Heart right ventricle (tissue), 16 donors: ENCODE data around the gene AMACR. TPM values are rescaled to one million over a fixed set of nuclear protein-coding genes. Genes with fewer than 3 reads are reported as not detected.
"Not testable (repeated sequence)": the region's sequence is repeated elsewhere in the genome, so short reads cannot be mapped to it uniquely, and the experiment has no call there.

ENCODE experiments used
- ATAC-seq, 8 donors: fragments of 200-7000 bp; cut with Tn5 transposase; one replicate each; pipeline ENCODE4 v1.9.1; 2020; ENCODE audit warnings: mild to moderate bottlenecking in 8 of 8, moderate library complexity in 8 of 8, moderate number of reproducible peaks in 1 of 8
- DNase-seq, 2 donors: peaks; one replicate each; pipeline ENCODE4 v3.0.0-alpha.2; 2020
- H3K27ac ChIP-seq, 10 donors: fragments of 200-600 bp; sonication (generic) in 2 of 10; one replicate each; pipeline versions ENCODE4 v1.5.0 to v1.8.0; 2020 to 2022; ENCODE audit warnings: mild to moderate bottlenecking in 3 of 10
- H3K27me3 ChIP-seq, 7 donors: fragments of 200-600 bp; one replicate each; pipeline ENCODE4 v1.8.0; 2021 to 2022; ENCODE audit warnings: mild to moderate bottlenecking in 2 of 7
- H3K36me3 ChIP-seq, 9 donors: fragments of 200-600 bp; sonication (generic) in 1 of 9; one replicate each; pipeline versions ENCODE4 v1.5.0 to v1.8.0; 2020 to 2022; ENCODE audit warnings: mild to moderate bottlenecking in 2 of 9
- H3K4me1 ChIP-seq, 9 donors: fragments of 200-600 bp; sonication (generic) in 1 of 9; one replicate each; pipeline versions ENCODE4 v1.5.0 to v1.8.0; 2020 to 2022; ENCODE audit warnings: mild to moderate bottlenecking in 4 of 9
- H3K4me3 ChIP-seq, 10 donors: fragments of 200-600 bp; sonication (generic) in 2 of 10; one replicate each; pipeline versions ENCODE4 v1.5.0 to v1.8.0; 2020 to 2022; ENCODE audit warnings: mild to moderate bottlenecking in 7 of 10, moderate library complexity in 2 of 10
- H3K9me3 ChIP-seq, 11 donors: fragments of 200-600 bp in 10 of 11; sonication (generic) in 2 of 11; one replicate each; pipeline versions ENCODE4 v1.5.0 to v1.8.0; 2013 to 2022; ENCODE audit warnings: mild to moderate bottlenecking in 2 of 11, control low read depth in 1 of 11, moderate library complexity in 1 of 11
- CTCF ChIP-seq, 9 donors: fragments of 200-600 bp; sonication (generic) in 2 of 9; IDR thresholded peaks; one replicate each; pipeline versions ENCODE4 v1.5.0 to v1.8.0; 2021 to 2022; ENCODE audit warnings: antibody characterized with exemption in 9 of 9, mild to moderate bottlenecking in 5 of 9, moderate library complexity in 1 of 9
- WGBS, 2 donors: extraction: QIAGEN DNeasy Blood & Tissue Kit; methylation state at CpG; one replicate each; pipeline ENCODE4 v1.1.7; 2013; ENCODE audit warnings: inconsistent platforms in 1 of 2; 5-methylcytosine and 5-hydroxymethylcytosine counted together
- intact Hi-C, 10 donors: fragments of 100-400 bp; cut with DNase I; formaldehyde crosslinking; loops; one replicate each; pipeline versions ENCODE4 v1.11.1 to v1.14.2; 2022
- polyA plus RNA-seq, 2 donors: library from polyadenylated mRNA; stranded (reverse); fragments of 200-250 nt; gene quantifications; one replicate each; pipeline ENCODE4 v1.2.3, GENCODE V29; 2013
- total RNA-seq, 10 donors: library from RNA; stranded (reverse); fragmentation: NEBNext Ultra II Directional in 3 of 10; extraction: Animal tissue kit (Norgen Biotek cat#: 25700) in 3 of 10; gene quantifications; one replicate each; pipeline versions ENCODE4 v1.2.1 to v1.2.4, GENCODE V29; 2021 to 2023
- donor health status: Arrhythmogenic right ventricular cardiomyopathy.
- donor health status: ischemic (EF 13 %, LVEDD 7.1; RV severe dilation, severe dysfunction).
- donor health status: healthy with polysubstance abuse.
- donor health status: DM: no; HTN: yes; CAD: no.
- donor health status: DM: no; HTN: no; CAD: no.
- donor health status: ischemic (EF 25% LVEDD 6.9; RV normal size, moderate dysfunction).
- donor health status: ischemic (EF 25% LVEDD 5.7; RV mildly dilated, moderate dysfunction).
- donor health status: healthy.
- donor health status: DM: yes; HTN: yes; CAD: no.
- donor health status: Ischemic cardiomyopathy.
- donor health status: ischemic (EF 35%, LVEDD 5.7; RV mildly dilated, moderate dysfunction).
- donor health status: nonischemic (EF 11% LVEDD 7.7; RV severe dilation, severe dysfunction).
- donor health status: DM: yes; HTN: yes; CAD: no.
- donor health status: PGD.
- donor health status: ischemic (EF 29% LVEDD 5.4; RV normal size, mild dysfunction).
- donor health status: nonischemic (EF 23%, LVEDD 6.1; RV moderate dilation, normal function).

Gene AMACR
- total and polyA plus RNA-seq, 12 donors, result 3.0 to 16.2 (median 8.8) TPM

GRCh38 chr5:34012791-34013190, 4.9 kb upstream of the AMACR start:
- Histone ChIP-seq H3K4me3 (no peak overlapping the region), H3K27ac (no peak overlapping the region), H3K4me1 (peaks cover 0 to 22% (median 6%) of the 10 kb centered on the region in 9 donors), H3K36me3 (no peaks in the 10 kb centered on the region), H3K27me3 (no peaks in the 10 kb centered on the region), H3K9me3 (no peaks in the 10 kb centered on the region)
- TF ChIP-seq CTCF (IDR thresholded peaks at IDR 0.05), result no peak
- intact Hi-C loops, result no loop called here
- no peak for DNase-seq
- ATAC-seq, result no peak

- H3K27me3 ChIP-seq, result no peaks in the 10 kb centered on the region
- 72 to 77% methylated on average over 4 of the region's 4 CpGs for WGBS, 2 donors
- H3K9me3 ChIP-seq, result no peaks in the 10 kb centered on the region
- no peak overlapping the region for H3K4me3 ChIP-seq
- DNase-seq (no peak), ATAC-seq (no peak)
- intact Hi-C loops, result no loop called here
- H3K4me1 ChIP-seq, result peaks cover 2 to 31% (median 14%) of the 10 kb centered on the region in 9 donors
- no peak overlapping the region for H3K27ac ChIP-seq
- no peaks in the 10 kb centered on the region for H3K36me3 ChIP-seq
- no peak for TF ChIP-seq CTCF (IDR thresholded peaks at IDR 0.05)
Measured at GRCh38 chr5:34011536-34011935, 3.7 kb upstream of the AMACR start.

GRCh38 chr5:34010146-34010545, 2.3 kb upstream of the AMACR start:
- H3K9me3 ChIP-seq, DNase-seq, H3K36me3 ChIP-seq, ATAC-seq, H3K4me3 ChIP-seq, H3K27me3 ChIP-seq, intact Hi-C loops, H3K27ac ChIP-seq: not testable (repeated sequence)
- 69 to 97% methylated on average over 2 of the region's 2 CpGs for WGBS, 2 donors
- peaks cover 2 to 36% (median 19%) of the 10 kb centered on the region in 9 donors for H3K4me1 ChIP-seq

- WGBS, 2 donors, result 30 to 90% methylated on average over 1 of the region's 1 CpG
- H3K27ac ChIP-seq, result no peak overlapping the region
- H3K27me3 ChIP-seq, result no peaks in the 10 kb centered on the region
- no peak for TF ChIP-seq CTCF (IDR thresholded peaks at IDR 0.05)
- intact Hi-C loops, result loop anchor here in 1 of 10 donors (5.0 kb wide), 1 partner anchor 567 kb away; the partner anchor contains the start of gene TARS1
- H3K9me3 ChIP-seq, result no peaks in the 10 kb centered on the region
- H3K4me3 ChIP-seq, result no peak overlapping the region
- DNase-seq, result no peak
- H3K4me1 ChIP-seq, result peaks cover 2 to 36% (median 19%) of the 10 kb centered on the region in 9 donors
- peaks cover 0 to 13% (median 0%) of the 10 kb centered on the region in 9 donors for H3K36me3 ChIP-seq
- ATAC-seq, result no peak
Measured at GRCh38 chr5:34009610-34010009, 1.8 kb upstream of the AMACR start.

- TF ChIP-seq CTCF (IDR thresholded peaks at IDR 0.05), result no peak
- whole genome bisulfite sequencing, 2 donors, result 12 to 22% methylated on average over 1 of the region's 1 CpG
- Histone ChIP-seq H3K27me3 (no peaks in the 10 kb centered on the region), H3K9me3 (no peaks in the 10 kb centered on the region), H3K4me3 (peak overlapping the region; percentile 57 to 90 (median 78)), H3K4me1 (peaks cover 2 to 36% (median 19%) of the 10 kb centered on the region in 9 donors), H3K36me3 (peaks cover 0 to 21% (median 0%) of the 10 kb centered on the region in 9 donors), H3K27ac (peak overlapping the region; percentile 85 to 97 (median 90))
- ATAC-seq (no peak), DNase-seq (no peak)
- intact Hi-C loops, result loop anchor here in 1 of 10 donors (5.0 kb wide), 1 partner anchor 567 kb away; the partner anchor contains the start of gene TARS1
Measured at GRCh38 chr5:34008802-34009201, 952 bp upstream of the AMACR start.
